ENCODE measurements around the gene NPM3.

Gene NPM3

GRCh38 chr10:101816913-101817336, 33.7 kb upstream of the NPM3 start:
- peak overlapping the region; percentile 94 for H3K27ac ChIP-seq
- no peak for TF ChIP-seq CTCF (conservative IDR thresholded peaks at IDR 0.05)

DNA sequence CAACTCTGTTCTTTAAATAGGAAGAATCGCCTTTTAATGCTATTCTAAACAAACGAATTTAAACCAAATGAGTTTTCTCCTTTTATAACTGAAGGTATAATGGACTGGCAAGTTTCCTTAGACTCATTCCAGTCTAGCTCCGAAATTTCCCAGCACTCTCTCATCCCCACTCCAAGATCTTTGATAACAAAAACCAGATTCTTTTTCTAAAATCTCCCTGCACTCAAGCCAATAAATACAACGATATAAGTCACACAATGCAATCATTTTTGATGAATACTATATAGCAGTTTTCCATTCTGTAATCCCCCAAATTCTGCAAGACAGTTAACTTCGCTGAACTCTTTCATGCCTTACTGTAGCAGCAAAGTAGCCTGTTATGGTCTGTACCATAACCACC, 33.1 kb upstream of the NPM3 start:
- H3K27ac ChIP-seq = peak overlapping the region; percentile 94
- TF ChIP-seq CTCF (conservative IDR thresholded peaks at IDR 0.05) = no peak

DNA sequence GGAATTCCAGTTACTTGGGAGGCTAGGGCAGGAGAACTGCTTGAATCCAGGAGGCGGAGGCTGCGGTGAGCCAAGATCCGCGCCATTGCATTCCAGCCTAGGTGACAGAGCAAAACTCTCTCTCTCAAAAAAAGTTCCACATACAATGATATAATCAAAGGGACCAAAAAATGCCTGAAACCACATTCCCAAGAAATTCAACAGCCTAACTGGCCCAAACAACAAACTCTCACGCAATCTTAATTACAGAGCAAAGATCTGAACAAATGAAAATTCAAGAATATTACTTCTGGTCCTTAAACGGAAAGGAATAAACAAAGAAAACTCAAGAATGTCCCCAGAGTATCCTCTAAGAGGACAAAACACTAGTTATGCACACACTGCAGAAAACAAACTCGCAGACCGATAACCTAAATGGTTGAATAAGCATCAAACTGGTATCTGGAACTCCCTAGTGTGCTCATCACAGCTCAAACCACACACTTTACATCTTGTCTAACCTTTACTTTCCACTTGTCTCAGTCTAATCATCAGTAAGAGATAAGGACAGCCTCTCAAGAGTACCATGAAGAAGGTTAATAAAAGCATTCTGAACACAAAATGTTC, 31.3 kb upstream of the NPM3 start:
- peak overlapping the region; percentile 94 for H3K27ac ChIP-seq

DNA sequence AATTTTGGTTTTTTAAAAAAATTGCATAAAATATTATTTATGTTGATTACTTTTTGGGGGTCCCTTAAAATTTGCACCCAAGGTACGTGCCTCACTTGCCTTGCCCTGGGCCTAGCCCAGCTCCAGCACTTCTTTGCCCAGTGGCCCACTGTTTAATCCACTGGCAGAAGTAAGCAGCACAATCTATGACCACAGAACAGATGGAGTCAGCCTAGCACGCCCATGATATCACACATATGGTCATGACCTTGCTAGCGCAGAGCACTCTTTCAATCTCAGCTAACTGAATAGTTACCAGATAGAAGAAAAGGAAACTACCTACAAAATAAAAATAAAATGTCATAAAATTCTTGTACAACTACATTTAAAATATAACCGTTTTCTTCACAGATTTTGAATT, 29.4 kb upstream of the NPM3 start:
- no peak overlapping the region for H3K27ac ChIP-seq
- TF ChIP-seq CTCF (conservative IDR thresholded peaks at IDR 0.05) = no peak

More for the DNA sequence above, 31.3 kb upstream of the NPM3 start:
- TF ChIP-seq CTCF (conservative IDR thresholded peaks at IDR 0.05) = no peak

DNA sequence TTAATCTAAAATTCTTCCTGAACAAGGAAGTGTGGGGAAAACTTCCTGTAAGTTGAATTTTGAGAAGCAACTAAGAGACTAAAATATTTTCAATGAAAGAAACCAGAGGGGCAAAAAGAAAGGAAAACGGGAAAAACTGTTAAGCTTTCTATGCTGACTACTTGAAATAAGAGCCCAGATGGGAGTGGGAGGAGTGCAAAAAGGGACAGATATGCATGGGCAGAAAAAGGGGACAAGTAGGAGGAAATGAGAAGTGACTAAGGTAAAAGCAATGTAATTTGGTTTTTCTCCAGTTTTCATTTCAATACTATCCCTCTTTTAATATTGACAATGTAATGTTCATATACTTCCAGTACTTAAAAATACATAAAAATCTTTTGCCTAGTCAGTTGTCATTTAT, 23.9 kb upstream of the NPM3 start:
- no peak for TF ChIP-seq CTCF (conservative IDR thresholded peaks at IDR 0.05)
- no peak overlapping the region for H3K27ac ChIP-seq

GRCh38 chr10:101803511-101803910, 20.3 kb upstream of the NPM3 start:
- TF ChIP-seq CTCF (conservative IDR thresholded peaks at IDR 0.05) = no peak
- no peak overlapping the region for H3K27ac ChIP-seq

DNA sequence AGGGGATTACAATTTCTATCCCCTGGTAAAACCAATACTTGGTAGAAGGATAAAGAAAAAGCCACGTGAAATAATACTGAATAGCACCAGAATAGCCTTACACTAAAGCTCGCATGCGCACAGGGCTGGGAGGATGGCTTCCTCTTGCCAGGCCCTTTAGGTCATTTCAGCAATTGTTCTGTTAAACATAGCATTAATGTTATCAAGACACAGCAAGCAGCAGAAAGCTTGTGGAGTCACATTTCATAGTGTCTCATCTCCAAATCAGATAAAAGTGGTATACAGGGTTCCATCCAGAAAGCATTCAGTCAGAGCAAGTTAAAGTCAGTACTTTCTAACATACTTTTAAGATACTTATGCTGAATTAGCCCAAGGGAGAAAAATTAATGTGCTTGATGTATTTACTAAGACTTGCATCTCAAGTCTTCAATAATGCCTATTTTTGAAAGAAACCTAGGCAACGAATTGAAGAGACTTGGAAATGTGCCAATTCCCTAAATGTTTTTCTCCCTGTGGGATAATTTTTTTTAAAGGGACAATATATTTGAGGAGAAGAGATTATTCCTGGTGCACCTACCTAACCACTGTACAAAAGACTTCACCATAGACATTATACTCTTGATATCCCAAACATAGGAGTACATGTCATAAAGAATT, 14.3 kb upstream of the NPM3 start:
- H3K27ac ChIP-seq = no peak overlapping the region
- TF ChIP-seq CTCF (conservative IDR thresholded peaks at IDR 0.05) = no peak
